Uterus (tissue), 4 donors: Measurements from ENCODE around the gene ADD1. TPM values are rescaled to one million over a fixed set of nuclear protein-coding genes. Genes with fewer than 3 reads are reported as not detected.
"Not testable (repeated sequence)": the region's sequence is repeated elsewhere in the genome, so short reads cannot be mapped to it uniquely, and the experiment has no call there.

ENCODE experiments used
- DNase-seq, 2 donors: peaks; one replicate each; pipeline ENCODE4 v3.0.0-alpha.2; 2019 to 2020
- H3K27ac ChIP-seq, 2 donors: fragments of 200-600 bp; sonication (generic); 1 replicate in 1 of 2; 2 replicates in 1 of 2; pipeline ENCODE4 v1.5.1; 2016 to 2018
- H3K27me3 ChIP-seq, 2 donors: fragments of 200-600 bp; sonication (generic); one replicate each; pipeline ENCODE4 v1.5.1; 2018 to 2019; ENCODE audit warnings: control low read depth in 1 of 2
- H3K36me3 ChIP-seq, 2 donors: fragments of 200-600 bp; sonication (generic); one replicate each; pipeline ENCODE4 v1.5.1; 2019; ENCODE audit warnings: control low read depth in 1 of 2
- H3K4me1 ChIP-seq, 2 donors: fragments of 200-600 bp; sonication (generic); one replicate each; pipeline ENCODE4 v1.5.1; 2018 to 2019; ENCODE audit warnings: control low read depth in 1 of 2
- H3K4me3 ChIP-seq, 2 donors: fragments of 200-600 bp; sonication (generic); 1 replicate in 1 of 2; 2 replicates in 1 of 2; pipeline ENCODE4 v1.5.1; 2018 to 2019; ENCODE audit warnings: mild to moderate bottlenecking in 1 of 2
- H3K9me3 ChIP-seq, 2 donors: fragments of 200-600 bp; sonication (generic); one replicate each; pipeline ENCODE4 v1.5.1; 2019; ENCODE audit warnings: control low read depth in 1 of 2
- POLR2A ChIP-seq, 2 donors: fragments of 450-650 bp; IDR thresholded peaks; one replicate each; pipeline ENCODE4 v1.6.1; 2016; ENCODE audit warnings: antibody characterized with exemption in 2 of 2, mild to moderate bottlenecking in 1 of 2, moderate library complexity in 1 of 2
- intact Hi-C: fragments of 100-400 bp; cut with DNase I; formaldehyde crosslinking; loops from one replicate; pipeline ENCODE4 v1.15.1; 2023; ENCODE audit warnings: low total_unique reads
- total RNA-seq, 4 donors: library from RNA; depleted of rRNA in 3 of 4; stranded (reverse); fragments of >200 nt in 3 of 4; gene quantifications; one replicate each; pipeline versions ENCODE4 v1.1.0 to v1.2.4, GENCODE V29; 2014 to 2023
- TF ChIP-seq, protein P1 (sequence below), 4 experiments: fragments of 200-600 bp in 2 of 4; fragments of 450-650 bp in 2 of 4; sonication (generic) in 2 of 4; IDR thresholded peaks; one replicate each; pipeline ENCODE4 v1.5.1; 2016 to 2019; ENCODE audit warnings: antibody characterized with exemption in 4 of 4, mild to moderate bottlenecking in 2 of 4, moderate library complexity in 1 of 4
- donor health status: DM: yes; HTN: yes; CAD: no.

ADD1 gene
- total RNA-seq, 4 donors from 2014 or later, result 161 to 403 (median 225) TPM

DNA sequence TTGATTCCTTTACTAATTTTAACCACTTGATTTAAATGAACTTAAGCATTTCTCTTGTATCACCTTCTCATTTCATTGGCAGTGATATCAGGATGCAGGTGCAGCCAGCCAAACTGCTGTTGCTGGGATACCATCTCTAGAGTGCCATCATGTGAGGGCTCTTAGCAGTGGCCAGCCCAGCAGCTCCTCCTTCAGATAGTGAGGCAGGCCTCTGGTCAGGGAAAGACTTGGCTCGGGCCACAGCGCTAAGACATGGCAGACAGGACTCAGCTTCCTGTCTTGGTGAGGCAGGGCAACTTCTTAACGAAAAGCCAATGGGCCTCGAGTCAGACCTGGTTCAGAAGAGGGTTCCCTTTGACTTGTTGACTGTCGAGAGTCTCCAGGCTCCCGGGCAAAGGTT lies 69.5 kb downstream of the ADD1 start:
- TF ChIP-seq POLR2A (IDR thresholded peaks at IDR 0.05), result no peak
- TF ChIP-seq, protein P1, sequence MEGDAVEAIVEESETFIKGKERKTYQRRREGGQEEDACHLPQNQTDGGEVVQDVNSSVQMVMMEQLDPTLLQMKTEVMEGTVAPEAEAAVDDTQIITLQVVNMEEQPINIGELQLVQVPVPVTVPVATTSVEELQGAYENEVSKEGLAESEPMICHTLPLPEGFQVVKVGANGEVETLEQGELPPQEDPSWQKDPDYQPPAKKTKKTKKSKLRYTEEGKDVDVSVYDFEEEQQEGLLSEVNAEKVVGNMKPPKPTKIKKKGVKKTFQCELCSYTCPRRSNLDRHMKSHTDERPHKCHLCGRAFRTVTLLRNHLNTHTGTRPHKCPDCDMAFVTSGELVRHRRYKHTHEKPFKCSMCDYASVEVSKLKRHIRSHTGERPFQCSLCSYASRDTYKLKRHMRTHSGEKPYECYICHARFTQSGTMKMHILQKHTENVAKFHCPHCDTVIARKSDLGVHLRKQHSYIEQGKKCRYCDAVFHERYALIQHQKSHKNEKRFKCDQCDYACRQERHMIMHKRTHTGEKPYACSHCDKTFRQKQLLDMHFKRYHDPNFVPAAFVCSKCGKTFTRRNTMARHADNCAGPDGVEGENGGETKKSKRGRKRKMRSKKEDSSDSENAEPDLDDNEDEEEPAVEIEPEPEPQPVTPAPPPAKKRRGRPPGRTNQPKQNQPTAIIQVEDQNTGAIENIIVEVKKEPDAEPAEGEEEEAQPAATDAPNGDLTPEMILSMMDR (IDR thresholded peaks at IDR 0.05), result no peak
- no peak overlapping the region for H3K27ac ChIP-seq
- intact Hi-C loops, result no loop called here
- DNase-seq, result no peak
- no peaks in the 10 kb centered on the region for H3K9me3 ChIP-seq
- H3K4me3 ChIP-seq, result no peak overlapping the region
- H3K27me3 ChIP-seq, result no peaks in the 10 kb centered on the region
- H3K36me3 ChIP-seq, result no peaks in the 10 kb centered on the region
- no peaks in the 10 kb centered on the region for H3K4me1 ChIP-seq

DNA sequence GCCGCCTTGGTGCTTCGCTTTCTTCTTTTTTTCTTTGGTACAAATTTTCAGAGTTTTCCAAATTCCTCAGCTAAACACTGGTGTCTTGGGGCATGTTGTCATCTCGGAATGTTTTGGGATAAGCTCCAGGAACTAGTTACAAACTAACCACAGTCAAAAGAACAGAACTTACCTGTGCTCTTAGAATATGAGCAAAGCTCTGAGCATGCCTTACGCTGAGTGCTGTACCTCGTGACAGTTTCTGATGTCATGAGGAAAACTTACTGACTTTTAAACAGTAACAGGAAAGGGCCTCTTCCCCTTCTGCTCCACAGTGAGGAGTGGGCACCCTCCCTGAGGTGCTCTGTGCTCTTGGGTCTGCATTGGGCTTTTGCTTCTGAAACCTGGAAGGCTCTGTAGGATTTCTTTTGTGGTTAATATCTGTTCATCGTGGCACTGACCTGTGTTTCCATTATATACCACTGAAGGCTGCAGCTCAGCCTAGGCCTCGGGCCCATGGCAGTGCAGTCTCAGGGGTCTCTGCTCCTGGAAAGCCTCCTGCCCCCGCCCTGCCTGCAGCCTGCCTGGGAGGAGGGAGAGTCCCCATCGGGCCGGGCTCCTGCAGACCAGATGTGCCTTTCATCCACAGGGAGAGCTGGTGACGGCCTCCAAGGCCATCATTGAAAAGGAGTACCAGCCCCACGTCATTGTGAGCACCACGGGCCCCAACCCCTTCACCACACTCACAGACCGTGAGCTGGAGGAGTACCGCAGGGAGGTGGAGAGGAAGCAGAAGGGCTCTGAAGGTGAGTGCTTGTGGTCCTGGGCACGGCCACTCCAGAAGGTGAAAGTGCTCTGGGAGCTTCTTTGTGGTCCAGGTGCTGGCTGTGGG lies 70.8 kb downstream of the ADD1 start:
- intact Hi-C loops, result no loop called here
- no peaks in the 10 kb centered on the region for H3K36me3 ChIP-seq
- H3K27me3 ChIP-seq, result no peaks in the 10 kb centered on the region
- no peak overlapping the region for H3K27ac ChIP-seq
- H3K9me3 ChIP-seq, result no peaks in the 10 kb centered on the region
- H3K4me3 ChIP-seq, result no peak overlapping the region
- TF ChIP-seq POLR2A (IDR thresholded peaks at IDR 0.05), result no peak
- TF ChIP-seq, protein P1 (IDR thresholded peaks at IDR 0.05), result no peak
- DNase-seq, result no peak
- H3K4me1 ChIP-seq, result no peaks in the 10 kb centered on the region

DNA sequence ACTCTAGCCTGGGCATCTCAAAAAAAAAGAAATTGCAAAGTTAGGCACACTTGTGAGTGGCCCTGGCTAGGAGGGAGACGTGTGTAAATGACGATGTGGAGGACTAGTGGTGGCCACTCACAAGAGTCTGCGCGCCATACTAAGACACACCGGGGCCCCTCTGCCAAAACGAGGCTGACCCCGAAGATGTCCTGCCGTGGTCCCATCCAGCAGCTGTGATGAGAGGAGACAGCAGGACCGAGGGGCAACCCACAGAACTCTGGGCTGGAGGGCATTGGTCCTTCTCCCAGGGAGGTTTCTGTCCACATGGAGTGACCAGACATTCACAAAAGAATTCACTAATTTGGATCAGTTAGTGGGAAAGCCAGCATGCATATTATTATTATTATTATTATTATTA lies 72.1 kb downstream of the ADD1 start:
- Histone ChIP-seq H3K4me3 (no peak overlapping the region), H3K4me1 (no peaks in the 10 kb centered on the region), H3K27ac (no peak overlapping the region), H3K36me3 (no peaks in the 10 kb centered on the region), H3K9me3 (no peaks in the 10 kb centered on the region), H3K27me3 (no peaks in the 10 kb centered on the region)
- TF ChIP-seq, protein P1 (IDR thresholded peaks at IDR 0.05), result no peak
- no peak for TF ChIP-seq POLR2A (IDR thresholded peaks at IDR 0.05)
- intact Hi-C loops, result no loop called here
- DNase-seq, result no peak

DNA sequence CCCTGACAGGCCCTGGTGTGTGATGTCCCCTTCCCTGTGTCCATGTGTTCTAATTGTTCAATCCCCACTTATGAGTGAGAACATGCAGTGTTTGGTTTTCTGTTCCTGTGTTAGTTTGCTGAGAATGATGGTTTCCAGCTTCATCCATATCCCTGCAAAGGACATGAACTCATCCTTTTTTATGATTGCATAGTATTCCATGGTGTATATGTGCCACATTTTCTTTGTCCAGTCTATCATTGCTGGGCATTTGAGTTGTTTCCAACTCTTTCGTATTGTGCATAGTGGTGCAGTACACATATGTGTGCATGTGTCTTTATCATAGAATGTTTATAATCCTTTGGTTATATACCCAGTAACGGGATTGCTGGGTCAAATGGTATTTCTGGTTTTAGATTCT lies 73.1 kb downstream of the ADD1 start:
- H3K4me1 ChIP-seq, DNase-seq, H3K4me3 ChIP-seq, H3K27ac ChIP-seq, intact Hi-C loops, H3K9me3 ChIP-seq, H3K36me3 ChIP-seq, H3K27me3 ChIP-seq: not testable (repeated sequence)

DNA sequence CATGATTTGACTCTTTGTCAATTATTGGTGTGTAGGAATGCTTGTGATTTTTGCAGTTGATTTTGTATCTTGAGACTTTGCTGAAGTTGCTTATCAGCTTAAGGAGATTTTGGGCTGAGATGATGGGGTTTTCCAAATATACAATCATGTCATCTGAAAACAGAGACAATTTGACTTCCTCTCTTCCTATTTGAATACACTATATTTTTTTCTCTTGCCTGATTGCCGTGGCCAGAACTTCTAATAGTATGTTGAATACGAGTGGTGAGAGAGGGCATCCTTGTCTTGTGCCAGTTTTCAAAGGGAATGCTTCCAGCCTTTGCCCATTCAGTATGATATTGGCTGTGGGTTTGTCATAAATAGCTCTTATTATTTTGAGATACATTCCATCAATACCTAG lies 74.7 kb downstream of the ADD1 start:
- DNase-seq, intact Hi-C loops, H3K27me3 ChIP-seq, H3K4me1 ChIP-seq, H3K36me3 ChIP-seq, H3K4me3 ChIP-seq, H3K9me3 ChIP-seq, H3K27ac ChIP-seq: not testable (repeated sequence)

DNA sequence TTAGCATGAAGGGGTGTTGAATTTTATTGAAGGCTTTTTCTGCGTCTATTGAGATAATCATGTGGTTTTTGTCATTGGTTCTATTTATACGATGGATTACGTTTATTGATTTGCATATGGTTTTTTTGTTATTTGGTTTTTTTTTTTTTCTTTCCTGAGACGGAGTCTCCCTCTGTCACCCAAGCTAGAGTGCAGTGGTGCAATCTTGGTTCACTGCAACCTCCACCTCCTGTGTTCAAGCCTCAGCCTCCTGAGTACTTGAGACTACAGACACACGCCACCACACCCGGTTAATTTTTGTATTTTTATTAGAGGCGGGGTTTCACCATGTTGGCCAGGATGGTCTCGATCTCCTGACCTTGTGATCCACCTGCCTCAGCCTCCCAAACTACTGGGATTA lies 75.1 kb downstream of the ADD1 start:
- intact Hi-C loops, H3K4me3 ChIP-seq, H3K27ac ChIP-seq, DNase-seq, H3K27me3 ChIP-seq, H3K36me3 ChIP-seq, H3K9me3 ChIP-seq, H3K4me1 ChIP-seq: not testable (repeated sequence)

DNA sequence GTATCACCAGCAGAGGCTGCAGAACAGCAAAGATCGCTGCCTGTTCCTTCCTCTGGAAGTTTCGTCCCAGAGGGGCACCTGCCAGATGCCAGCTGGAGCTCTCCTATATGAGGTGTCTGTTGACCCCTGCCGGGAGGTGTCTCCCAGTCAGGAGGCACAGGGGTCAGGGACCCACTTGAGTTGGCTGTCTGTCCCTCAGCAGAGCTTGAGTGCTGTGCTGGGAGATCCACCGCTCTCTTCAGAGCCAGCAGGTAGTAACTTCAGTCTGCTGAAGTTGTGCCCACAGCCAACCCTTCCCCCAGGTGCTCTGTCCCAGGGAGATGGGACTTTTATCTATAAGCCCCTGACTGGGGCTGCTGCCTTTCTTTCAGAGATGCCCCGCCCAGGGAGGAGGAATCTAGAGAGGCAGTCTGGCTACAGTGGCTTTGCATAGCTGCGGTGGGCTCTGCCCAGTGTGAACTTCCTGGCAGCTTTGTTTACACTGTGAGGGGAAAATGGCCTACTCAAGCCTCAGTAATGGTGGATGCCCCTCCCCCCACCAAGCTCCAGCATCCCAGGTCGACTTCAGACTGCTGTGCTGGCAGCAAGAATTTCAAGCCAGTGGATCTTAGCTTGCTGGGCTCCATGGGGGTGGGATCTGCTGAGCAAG lies 78.9 kb downstream of the ADD1 start:
- not testable (repeated sequence) for DNase-seq

More for the DNA sequence above, 78.9 kb downstream of the ADD1 start:
- H3K36me3 ChIP-seq, H3K27me3 ChIP-seq, H3K9me3 ChIP-seq, intact Hi-C loops, H3K4me3 ChIP-seq, H3K27ac ChIP-seq, H3K4me1 ChIP-seq: not testable (repeated sequence)
